GM23248 (cell line): ENCODE data around the gene ZDHHC14.

Source experiments
- EZH2 ChIP-seq: fragments of 200-600 bp; sonication (generic); IDR thresholded peaks from 2 replicates; pipeline ENCODE4 v1.6.1; 2018; ENCODE audit warnings: antibody characterized with exemption, mild to moderate bottlenecking; ENCODE audit not compliant: insufficient read depth, poor library complexity, severe bottlenecking
- EZH2phosphoT487 ChIP-seq: fragments of 200-600 bp; sonication (generic); IDR thresholded peaks from 2 replicates; pipeline ENCODE4 v1.6.1; 2018; ENCODE audit warnings: antibody characterized with exemption, moderate library complexity, mild to moderate bottlenecking, low read depth; ENCODE audit not compliant: insufficient read depth

- TF ChIP-seq EZH2 (no peak), EZH2phosphoT487 (no peak)
Observed at GRCh38 chr6:157584036-157584435, 203.0 kb downstream of the ZDHHC14 start.
